GM19372 (cell line): ENCODE measurements around the gene EVC2.

ENCODE experiments used
- ATAC-seq: cut with Tn5 transposase; IDR thresholded peaks from one replicate; pipeline ENCODE4 v1.9.1; 2021; ENCODE audit warnings: mild to moderate bottlenecking, low read depth, moderate library complexity; ENCODE audit not compliant: unreplicated experiment

Gene EVC2

GRCh38 chr4:5708449-5709206, at the start of gene EVC2:
EVC2 (minus strand) TSS chr4:5708559; CDS start chr4:5708513, 46 bp downstream.
- no peak for ATAC-seq

- ATAC-seq, result no peak
These were observed 49.6 kb upstream of the EVC2 start for GRCh38 chr4:5757954-5758353.

GRCh38 chr4:5757536-5757935, 49.2 kb upstream of the EVC2 start:
- no peak for ATAC-seq

- ATAC-seq, result no peak
These were observed 48.7 kb upstream of the EVC2 start for GRCh38 chr4:5757091-5757490.

- ATAC-seq, result no peak
These were observed 47.9 kb upstream of the EVC2 start for GRCh38 chr4:5756271-5756670.

GRCh38 chr4:5755679-5756078, 47.3 kb upstream of the EVC2 start:
- ATAC-seq, result no peak

- ATAC-seq, result no peak
These were observed 46.8 kb upstream of the EVC2 start for GRCh38 chr4:5755161-5755560.

- no peak for ATAC-seq
These were observed 46.1 kb upstream of the EVC2 start for GRCh38 chr4:5754529-5754881.

GRCh38 chr4:5753766-5754528, 45.6 kb upstream of the EVC2 start:
- ATAC-seq, result no peak

GRCh38 chr4:5753366-5753765, 45.0 kb upstream of the EVC2 start:
- no peak for ATAC-seq

GRCh38 chr4:5752376-5753184, 44.2 kb upstream of the EVC2 start:
- no peak for ATAC-seq

- ATAC-seq, result no peak
These were observed 43.5 kb upstream of the EVC2 start for GRCh38 chr4:5751666-5752375.

- no peak for ATAC-seq
These were observed 42.7 kb upstream of the EVC2 start for GRCh38 chr4:5750946-5751665.

- ATAC-seq, result no peak
These were observed 41.9 kb upstream of the EVC2 start for GRCh38 chr4:5750052-5750945.

- no peak for ATAC-seq
These were observed 41.2 kb upstream of the EVC2 start for GRCh38 chr4:5749568-5749967.

GRCh38 chr4:5747738-5748375, 39.5 kb upstream of the EVC2 start:
- ATAC-seq, result no peak

- no peak for ATAC-seq
These were observed 38.7 kb upstream of the EVC2 start for GRCh38 chr4:5746829-5747737.
